ENCODE measurements around the gene ERGIC1. TPM values are rescaled to one million over a fixed set of nuclear protein-coding genes. Genes with fewer than 3 reads are reported as not detected.

Gene ERGIC1
- total and polyA plus RNA-seq, 12 donors, result 71.9 to 450 (median 248) TPM

DNA sequence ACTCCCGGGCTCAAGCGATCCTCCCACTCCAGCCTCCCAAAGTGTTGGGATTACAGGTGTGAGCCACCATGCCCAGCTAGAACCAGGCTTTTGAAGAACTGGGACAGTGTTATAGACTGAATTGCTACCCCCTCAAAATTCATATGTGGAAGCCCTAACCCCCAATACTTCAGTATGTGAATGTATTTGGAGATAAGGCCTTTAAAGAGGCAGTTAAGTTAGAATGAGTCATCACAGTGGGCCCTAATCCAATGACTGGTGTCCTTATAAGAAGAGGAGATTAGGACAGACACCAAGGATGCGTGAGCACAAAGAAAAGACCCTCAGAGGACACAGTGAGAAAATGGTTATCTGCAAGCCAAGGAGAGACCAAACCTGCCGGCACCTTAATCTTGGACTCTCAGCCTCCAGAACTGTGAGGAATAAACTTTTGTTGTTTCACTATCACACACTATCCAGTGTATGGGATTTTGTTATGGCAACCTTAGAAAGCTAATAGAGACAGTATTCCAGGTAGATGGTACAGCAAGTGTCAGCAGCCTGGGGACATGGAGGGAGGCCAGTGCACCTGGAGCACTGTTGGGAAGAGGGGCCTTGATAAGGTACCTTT lies 31.4 kb upstream of the ERGIC1 start:
- H3K36me3 ChIP-seq (replicated peaks in 1 of 2), result no peaks in the 10 kb centered on the region
- DNase-seq, result peak in 4 of 7 donors; percentile 52 to 75 (median 61)
- H3K4me1 ChIP-seq (replicated peaks in 1 of 2), result peaks cover 18 to 38% of the 10 kb centered on the region in 2 donors
- no peaks in the 10 kb centered on the region for H3K9me3 ChIP-seq (replicated peaks in 1 of 3)
- no peaks in the 10 kb centered on the region for H3K27me3 ChIP-seq
- 66 to 75% (median 71%) methylated on average over 4 of the region's 4 CpGs for WGBS, 4 donors
- intact Hi-C loops (cut with DNase I), result no loop called here
- H3K4me3 ChIP-seq, result no peak overlapping the region
- TF ChIP-seq POLR2A (IDR thresholded peaks at IDR 0.05), result no peak
- TF ChIP-seq, protein P1, sequence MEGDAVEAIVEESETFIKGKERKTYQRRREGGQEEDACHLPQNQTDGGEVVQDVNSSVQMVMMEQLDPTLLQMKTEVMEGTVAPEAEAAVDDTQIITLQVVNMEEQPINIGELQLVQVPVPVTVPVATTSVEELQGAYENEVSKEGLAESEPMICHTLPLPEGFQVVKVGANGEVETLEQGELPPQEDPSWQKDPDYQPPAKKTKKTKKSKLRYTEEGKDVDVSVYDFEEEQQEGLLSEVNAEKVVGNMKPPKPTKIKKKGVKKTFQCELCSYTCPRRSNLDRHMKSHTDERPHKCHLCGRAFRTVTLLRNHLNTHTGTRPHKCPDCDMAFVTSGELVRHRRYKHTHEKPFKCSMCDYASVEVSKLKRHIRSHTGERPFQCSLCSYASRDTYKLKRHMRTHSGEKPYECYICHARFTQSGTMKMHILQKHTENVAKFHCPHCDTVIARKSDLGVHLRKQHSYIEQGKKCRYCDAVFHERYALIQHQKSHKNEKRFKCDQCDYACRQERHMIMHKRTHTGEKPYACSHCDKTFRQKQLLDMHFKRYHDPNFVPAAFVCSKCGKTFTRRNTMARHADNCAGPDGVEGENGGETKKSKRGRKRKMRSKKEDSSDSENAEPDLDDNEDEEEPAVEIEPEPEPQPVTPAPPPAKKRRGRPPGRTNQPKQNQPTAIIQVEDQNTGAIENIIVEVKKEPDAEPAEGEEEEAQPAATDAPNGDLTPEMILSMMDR (IDR thresholded peaks at IDR 0.05), result no peak
- H3K27ac ChIP-seq, result peak overlapping the region in 1 of 5 donors; percentile 91

DNA sequence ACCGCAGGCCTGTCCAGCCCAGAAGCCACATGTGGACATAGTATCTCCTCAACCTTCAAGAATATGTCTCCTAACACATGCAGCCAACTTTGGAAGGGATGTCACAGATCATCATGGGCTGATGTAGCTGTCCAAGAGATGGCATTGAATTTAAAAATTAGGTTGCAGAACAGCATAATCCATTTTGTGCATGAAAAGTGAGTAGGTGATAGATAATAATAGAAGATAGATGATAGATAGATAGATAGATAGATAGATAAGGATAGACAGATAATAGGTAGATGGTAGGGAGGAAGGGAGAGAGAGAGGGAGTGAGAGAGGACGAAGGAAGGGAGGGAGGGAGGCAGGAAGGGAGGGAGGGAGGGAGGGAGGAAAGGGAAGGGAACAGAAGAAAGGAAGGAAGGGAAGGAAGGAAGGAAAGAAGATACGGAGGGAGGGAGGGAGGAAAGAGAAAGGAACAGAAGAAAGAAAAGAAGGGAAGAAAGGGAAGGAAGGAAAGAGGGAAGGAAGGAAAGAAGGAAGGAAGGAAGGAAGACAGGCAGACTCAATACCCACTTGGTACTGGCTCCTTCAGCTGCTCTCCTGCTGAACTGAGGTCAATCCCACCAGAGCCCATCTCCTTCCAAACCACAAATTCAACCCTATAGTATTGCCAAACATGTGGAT lies 28.9 kb upstream of the ERGIC1 start:
- no peak for TF ChIP-seq POLR2A (IDR thresholded peaks at IDR 0.05)
- TF ChIP-seq, protein P1 (IDR thresholded peaks at IDR 0.05), result no peak
- no peaks in the 10 kb centered on the region for H3K9me3 ChIP-seq (replicated peaks in 1 of 3)
- H3K27me3 ChIP-seq, result no peaks in the 10 kb centered on the region
- no peaks in the 10 kb centered on the region for H3K36me3 ChIP-seq (replicated peaks in 1 of 2)
- H3K4me1 ChIP-seq (replicated peaks in 1 of 2), result peaks cover 7 to 16% of the 10 kb centered on the region in 2 donors
- no peak overlapping the region for H3K4me3 ChIP-seq
- 65 to 81% (median 68%) methylated on average over 3 of the region's 3 CpGs for WGBS, 4 donors
- H3K27ac ChIP-seq, result no peak overlapping the region
- intact Hi-C loops (cut with DNase I), result no loop called here
- DNase-seq, result no peak

DNA sequence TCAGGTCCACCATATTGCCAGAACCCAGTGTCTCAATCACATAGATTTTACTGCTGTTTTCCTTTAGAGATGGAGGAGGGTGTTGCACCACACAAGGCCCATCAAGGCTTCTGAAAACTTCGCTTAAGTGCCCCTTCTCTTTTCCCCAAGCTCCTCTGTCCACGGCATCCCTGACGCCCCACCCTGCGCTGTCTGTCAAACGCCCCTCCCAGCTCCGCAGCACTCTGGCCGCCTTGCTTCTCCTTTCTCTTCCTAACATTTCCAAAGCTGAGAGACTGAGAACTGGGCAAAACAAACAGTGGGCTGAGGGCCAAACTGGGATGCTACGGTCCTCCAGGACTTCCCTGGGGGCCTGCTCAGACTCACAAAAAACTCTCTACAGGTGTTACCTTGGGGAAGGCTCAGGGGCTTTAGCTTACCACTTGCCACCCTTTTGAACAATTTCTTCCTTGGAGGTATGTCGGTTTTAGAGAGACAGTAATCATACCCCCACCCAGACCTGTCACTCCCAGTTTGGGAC lies 28.3 kb upstream of the ERGIC1 start:
- Histone ChIP-seq H3K4me3 (no peak overlapping the region), H3K9me3 (replicated peaks in 1 of 3) (no peaks in the 10 kb centered on the region), H3K27me3 (no peaks in the 10 kb centered on the region), H3K36me3 (replicated peaks in 1 of 2) (no peaks in the 10 kb centered on the region), H3K4me1 (replicated peaks in 1 of 2) (peaks cover 7 to 16% of the 10 kb centered on the region in 2 donors), H3K27ac (peak overlapping the region in 1 of 5 donors; percentile 42)
- peak in 1 of 7 donors; percentile 52 for DNase-seq
- TF ChIP-seq, protein P1 (IDR thresholded peaks at IDR 0.05), result no peak
- TF ChIP-seq POLR2A (IDR thresholded peaks at IDR 0.05), result no peak
- intact Hi-C loops (cut with DNase I), result no loop called here
- WGBS, 4 donors, result 85 to 93% (median 87%) methylated on average over 9 of the region's 9 CpGs

DNA sequence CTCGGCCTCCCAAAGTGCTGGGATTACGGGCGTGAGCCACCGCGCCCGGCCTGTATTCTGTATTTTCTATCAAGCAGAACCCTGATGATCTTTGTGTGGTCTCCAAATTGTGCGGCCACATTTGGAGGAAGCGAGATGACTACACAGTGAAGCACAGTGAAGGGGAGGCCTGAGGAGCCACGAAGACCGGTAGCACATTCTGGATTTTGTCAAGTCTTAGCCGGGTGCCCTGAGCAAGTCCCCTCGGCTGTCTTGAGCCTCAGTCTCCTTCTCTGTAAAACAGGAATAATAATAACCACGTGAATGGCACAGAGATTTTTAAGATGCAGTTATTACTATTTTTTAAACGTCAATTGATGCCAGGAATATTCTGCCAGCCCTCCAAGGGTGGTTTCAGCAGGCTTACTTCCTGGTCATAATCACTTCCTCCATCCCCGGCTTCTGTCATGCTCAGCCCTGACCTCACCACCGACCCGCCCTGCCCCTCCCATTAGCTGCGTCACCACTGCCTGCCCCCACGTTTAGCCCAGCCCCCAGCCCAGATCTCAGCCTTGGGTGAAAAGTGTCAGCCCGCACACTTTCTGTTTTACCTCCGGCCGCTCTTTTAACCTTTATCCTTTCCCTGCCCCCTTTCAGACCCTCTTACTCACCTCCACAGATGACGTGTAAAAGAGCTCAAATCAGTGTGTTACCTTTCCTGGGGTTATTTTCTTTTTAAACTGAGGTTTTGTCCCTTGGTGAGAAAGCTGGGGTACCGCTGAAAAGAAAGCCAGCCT lies 27.0 kb upstream of the ERGIC1 start:
- peak; percentile 92 to 97 (median 97) for DNase-seq
- Histone ChIP-seq H3K4me1 (replicated peaks in 1 of 2) (peaks cover 4 to 16% of the 10 kb centered on the region in 2 donors), H3K9me3 (replicated peaks in 1 of 3) (no peaks in the 10 kb centered on the region), H3K4me3 (peak overlapping the region in 2 of 4 donors; percentile 28 to 39), H3K36me3 (replicated peaks in 1 of 2) (no peaks in the 10 kb centered on the region), H3K27ac (peak overlapping the region in 4 of 5 donors; percentile 56 to 93 (median 84)), H3K27me3 (no peaks in the 10 kb centered on the region)
- intact Hi-C loops (cut with DNase I), result no loop called here
- TF ChIP-seq, protein P1 (IDR thresholded peaks at IDR 0.05), result no peak
- peak in 1 of 2 donors; percentile 87 for TF ChIP-seq POLR2A (IDR thresholded peaks at IDR 0.05)
- 46 to 49% (median 48%) methylated on average over 24 of the region's 24 CpGs for WGBS, 4 donors

Measured in adrenal gland (tissue), 12 donors.